PFSK-1 (cell line): ENCODE measurements around the gene SMOC2.

Experiments used
- FOXP2 ChIP-seq: optimal IDR thresholded peaks from 2 replicates; pipeline ENCODE3; 2011; ENCODE audit warnings: borderline replicate concordance, control low read depth, inconsistent platforms; ENCODE audit not compliant: insufficient read depth; ENCODE audit errors: extremely low read length, extremely low read depth
- POLR2AphosphoS5 ChIP-seq: IDR thresholded peaks from 2 replicates; pipeline ENCODE4 v1.6.1; 2012; ENCODE audit warnings: low read depth, mild to moderate bottlenecking, control low read depth, low read length, moderate library complexity
- REST ChIP-seq, 2 experiments: IDR thresholded peaks; 2 replicates each; pipeline versions ENCODE4 v1.6.1 to v1.8.0; 2011 to 2012; ENCODE audit warnings: low read depth in 2 of 2, low read length in 2 of 2, control low read depth in 1 of 2, inconsistent platforms in 1 of 2, mild to moderate bottlenecking in 1 of 2, moderate library complexity in 1 of 2; ENCODE audit not compliant: insufficient read depth in 1 of 2
- SIN3A ChIP-seq: IDR thresholded peaks from 2 replicates; pipeline ENCODE4 v1.6.1; 2012; ENCODE audit warnings: mild to moderate bottlenecking, low read length, moderate library complexity, borderline replicate concordance; ENCODE audit not compliant: insufficient read depth
- TAF1 ChIP-seq: IDR thresholded peaks from 2 replicates; pipeline ENCODE4 v1.6.1; 2012; ENCODE audit warnings: low read length, control low read depth, borderline replicate concordance; ENCODE audit not compliant: insufficient read depth

The SMOC2 gene

GRCh38 chr6:168708526-168708925, 267.5 kb downstream of the SMOC2 start:
- no peak for TF ChIP-seq SIN3A
- TF ChIP-seq FOXP2, result no peak

DNA sequence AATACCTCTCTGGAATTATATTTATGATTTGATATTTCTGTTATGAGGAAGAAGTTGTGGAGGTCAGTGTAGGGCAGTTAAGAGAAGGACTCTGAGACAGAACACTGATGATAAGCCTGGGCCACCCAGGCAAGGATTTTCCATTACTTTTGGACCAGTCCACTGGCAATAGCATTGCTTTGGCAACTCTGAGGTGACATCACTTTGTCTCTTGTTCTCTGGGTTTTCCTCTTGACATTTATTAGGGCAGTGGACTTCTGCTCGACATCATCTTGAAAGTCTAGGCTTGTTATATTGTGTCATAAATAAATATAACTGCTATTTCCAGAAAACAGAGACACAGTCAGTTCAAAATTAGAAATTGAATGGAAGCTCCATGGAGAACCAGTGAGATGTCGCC, 268.0 kb downstream of the SMOC2 start:
- TF ChIP-seq REST (IDR thresholded peaks at IDR 0.05; ENCODE audit: insufficient read depth in 1 of 2, low read depth in 2 of 2, low read length in 2 of 2), result no peak
- TF ChIP-seq TAF1, result no peak
- TF ChIP-seq POLR2AphosphoS5, result no peak
- TF ChIP-seq SIN3A, result no peak
- no peak for TF ChIP-seq FOXP2

- TF ChIP-seq POLR2AphosphoS5 (no peak), FOXP2 (no peak), TAF1 (no peak), REST (IDR thresholded peaks at IDR 0.05; ENCODE audit: insufficient read depth in 1 of 2, low read depth in 2 of 2, low read length in 2 of 2) (no peak)
These were observed 268.4 kb downstream of the SMOC2 start for GRCh38 chr6:168709390-168709789.

- TF ChIP-seq FOXP2, result no peak
- TF ChIP-seq REST (IDR thresholded peaks at IDR 0.05; ENCODE audit: insufficient read depth in 1 of 2, low read depth in 2 of 2, low read length in 2 of 2), result no peak
- TF ChIP-seq POLR2AphosphoS5, result no peak
- no peak for TF ChIP-seq TAF1
- TF ChIP-seq SIN3A, result no peak
These were observed 269.0 kb downstream of the SMOC2 start for GRCh38 chr6:168709991-168710390.

- TF ChIP-seq FOXP2 (no peak), TAF1 (no peak), SIN3A (no peak)
These were observed 270.2 kb downstream of the SMOC2 start for GRCh38 chr6:168711049-168711640.

DNA sequence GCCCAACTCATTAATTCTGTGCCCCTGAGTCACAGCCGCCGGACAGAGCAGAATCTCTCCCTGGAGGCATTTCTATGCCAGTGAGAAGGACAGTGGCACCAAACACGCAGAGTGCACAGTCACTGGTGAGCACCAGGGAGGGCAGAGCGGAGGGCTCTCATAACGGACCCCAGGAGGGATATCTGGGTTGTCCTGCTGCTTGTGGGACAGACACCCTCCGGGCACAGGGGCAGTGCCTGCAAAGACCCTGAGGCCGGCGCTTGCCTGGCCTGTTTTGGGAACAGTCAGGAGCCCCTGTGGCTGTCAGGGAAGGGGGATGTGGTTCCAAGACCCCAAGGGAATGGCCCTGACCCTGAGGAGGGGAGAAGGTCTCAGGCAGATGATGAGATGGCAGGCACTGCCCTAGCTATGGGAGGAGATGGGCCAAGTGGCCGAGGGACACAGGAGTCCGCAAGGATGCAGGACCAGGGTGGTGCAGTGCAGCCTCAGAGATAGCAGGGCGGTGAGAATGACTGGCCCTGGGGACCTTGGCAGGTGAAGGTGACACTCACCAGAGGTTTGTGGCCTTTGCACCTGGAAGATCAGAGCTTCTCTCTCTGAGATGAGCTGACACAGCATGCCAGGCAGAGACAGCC, 270.8 kb downstream of the SMOC2 start:
- no peak for TF ChIP-seq POLR2AphosphoS5
- no peak for TF ChIP-seq TAF1
- no peak for TF ChIP-seq SIN3A

- TF ChIP-seq FOXP2 (no peak), TAF1 (no peak), SIN3A (no peak), REST (IDR thresholded peaks at IDR 0.05; ENCODE audit: insufficient read depth in 1 of 2, low read depth in 2 of 2, low read length in 2 of 2) (no peak), POLR2AphosphoS5 (no peak)
These were observed 272.0 kb downstream of the SMOC2 start for GRCh38 chr6:168712993-168713392.
